Neural cell (in vitro differentiated cells): Measurements from ENCODE around the gene NT5DC2. TPM values are rescaled to one million over a fixed set of nuclear protein-coding genes. Genes with fewer than 3 reads are reported as not detected.

Experiments
- H2AFZ ChIP-seq: fragments of 200-600, 300-800 bp; sonication (generic), shearing (Covaris generic); 2 replicates; pipeline ENCODE4 v1.6.0; 2014; ENCODE audit warnings: low read depth, mild to moderate bottlenecking, antibody characterized with exemption, low read length, moderate library complexity
- H3F3A ChIP-seq: fragments of 200-600 bp; shearing (Covaris generic); 2 replicates; pipeline ENCODE4 v1.6.1; 2016; ENCODE audit warnings: mild to moderate bottlenecking, moderate library complexity, mixed read lengths, antibody characterized with exemption, low read length; ENCODE audit not compliant: insufficient read depth, poor library complexity, severe bottlenecking
- H3K27ac ChIP-seq: fragments of 200-600, 300-800 bp; sonication (generic), shearing (Covaris generic); 2 replicates; pipeline ENCODE4 v1.5.1; 2014; ENCODE audit warnings: mild to moderate bottlenecking, low read length, moderate library complexity
- H3K27me3 ChIP-seq: fragments of 300-800, 200-600 bp; sonication (generic), shearing (Covaris generic); 2 replicates; pipeline ENCODE4 v1.6.0; 2014; ENCODE audit warnings: mild to moderate bottlenecking, low read depth, low read length, moderate library complexity; ENCODE audit not compliant: insufficient read depth
- H3K36me3 ChIP-seq: fragments of 300-800, 200-600 bp; sonication (generic), shearing (Covaris generic); 2 replicates; pipeline ENCODE4 v1.5.1; 2014; ENCODE audit warnings: mild to moderate bottlenecking, antibody characterized with exemption, low read length, moderate library complexity; ENCODE audit not compliant: insufficient read depth
- H3K4me2 ChIP-seq: fragments of 300-800, 200-600 bp; sonication (generic), shearing (Covaris generic); 2 replicates; pipeline ENCODE4 v1.6.0; 2014; ENCODE audit warnings: mild to moderate bottlenecking, low read length
- H3K4me3 ChIP-seq: fragments of 300-800, 200-600 bp; sonication (generic), shearing (Covaris generic); 2 replicates; pipeline ENCODE4 v1.5.1; 2014; ENCODE audit warnings: mild to moderate bottlenecking, low read length, moderate library complexity
- H3K79me2 ChIP-seq: fragments of 200-600 bp; shearing (Covaris generic); replicated peaks from 2 replicates; pipeline ENCODE4 v1.6.0; 2014; ENCODE audit warnings: mild to moderate bottlenecking, low read length, moderate library complexity; ENCODE audit not compliant: insufficient read depth
- H3K9ac ChIP-seq: fragments of 300-800, 200-600 bp; sonication (generic), shearing (Covaris generic); 2 replicates; pipeline ENCODE4 v1.6.1; 2016; ENCODE audit warnings: mild to moderate bottlenecking, low read length, mixed read lengths
- H3K9me2 ChIP-seq: fragments of 200-600 bp; shearing (Covaris generic); 2 replicates; pipeline ENCODE4 v1.6.1; 2016; ENCODE audit warnings: mild to moderate bottlenecking, low read length, mixed read lengths; ENCODE audit not compliant: insufficient read depth
- H3K9me3 ChIP-seq: fragments of 200-600, 300-800 bp; sonication (generic), shearing (Covaris generic); 2 replicates; pipeline ENCODE4 v1.6.1; 2016; ENCODE audit warnings: mild to moderate bottlenecking, mixed run types, low read length, moderate library complexity, mixed read lengths
- H4K20me1 ChIP-seq: fragments of 200-600 bp; shearing (Covaris generic); 2 replicates; pipeline ENCODE4 v1.6.1; 2016; ENCODE audit warnings: mild to moderate bottlenecking, mixed run types; ENCODE audit not compliant: insufficient read depth
- CTCF ChIP-seq: fragments of 450-650 bp; IDR thresholded peaks from 2 replicates; pipeline ENCODE4 v1.5.1; 2014; ENCODE audit warnings: antibody characterized with exemption, mild to moderate bottlenecking, moderate library complexity; ENCODE audit not compliant: poor library complexity, severe bottlenecking
- EP300 ChIP-seq: fragments of 450-650 bp; conservative IDR thresholded peaks from 2 replicates; pipeline ENCODE4 v1.6.1; 2014; ENCODE audit warnings: antibody characterized with exemption, mild to moderate bottlenecking, moderate library complexity; ENCODE audit not compliant: poor library complexity, severe bottlenecking
- EZH2 ChIP-seq: fragments of 200-600, 300-800 bp; shearing (Covaris generic), sonication (generic); IDR thresholded peaks from 2 replicates; pipeline ENCODE4 v1.6.1; 2014; ENCODE audit warnings: antibody characterized with exemption, low read length, borderline replicate concordance, mild to moderate bottlenecking; ENCODE audit not compliant: insufficient read depth, poor library complexity, severe bottlenecking
- MXI1 ChIP-seq: fragments of 450-650 bp; conservative IDR thresholded peaks from 2 replicates; pipeline ENCODE4 v1.6.1; 2014; ENCODE audit warnings: antibody characterized with exemption, mild to moderate bottlenecking; ENCODE audit not compliant: poor library complexity, severe bottlenecking
- POLR2AphosphoS5 ChIP-seq: IDR thresholded peaks from 2 replicates; pipeline ENCODE4 v1.6.1; 2012
- RAD21 ChIP-seq: fragments of 450-650 bp; conservative IDR thresholded peaks from 2 replicates; pipeline ENCODE4 v1.6.1; 2014; ENCODE audit warnings: antibody characterized with exemption, mild to moderate bottlenecking, moderate library complexity
- REST ChIP-seq: IDR thresholded peaks from 2 replicates; pipeline ENCODE4 v1.6.1; 2012; ENCODE audit warnings: borderline replicate concordance
- SMC3 ChIP-seq: fragments of 450-650 bp; conservative IDR thresholded peaks from 2 replicates; pipeline ENCODE4 v1.6.1; 2014; ENCODE audit warnings: antibody characterized with exemption, mild to moderate bottlenecking, moderate library complexity; ENCODE audit not compliant: poor library complexity
- TAF1 ChIP-seq: IDR thresholded peaks from 2 replicates; pipeline ENCODE4 v1.6.1; 2012; ENCODE audit warnings: low read depth
- polyA plus RNA-seq: library from polyadenylated mRNA; depleted of rRNA; stranded (reverse); fragments of >200 nt; gene quantifications from 2 replicates; pipeline ENCODE4 v1.2.3, GENCODE V29; 2014

The NT5DC2 gene
- polyA plus RNA-seq, 1 donor from 2014 or later, result 35.1 TPM

GRCh38 chr3:52535411-52536111 is 1.9 kb upstream of the NT5DC2 start:
- Histone ChIP-seq H3K4me3 (peak overlapping the region; percentile 81), H3F3A (no peaks in the 10 kb centered on the region), H3K9me3 (no peaks in the 10 kb centered on the region), H3K27ac (no peak overlapping the region), H3K36me3 (no peaks in the 10 kb centered on the region), H3K79me2 (peaks cover 20% of the 10 kb centered on the region), H3K9ac (no peak overlapping the region), H3K9me2 (no peaks in the 10 kb centered on the region), H3K4me2 (no peak overlapping the region), H2AFZ (no peak overlapping the region), H4K20me1 (no peaks in the 10 kb centered on the region), H3K27me3 (peaks cover 7% of the 10 kb centered on the region)
- TF ChIP-seq RAD21 (no peak), SMC3 (no peak), POLR2AphosphoS5 (no peak)

GRCh38 chr3:52534281-52535183 is 875 bp upstream of the NT5DC2 start:
- Histone ChIP-seq H3K9me3 (no peaks in the 10 kb centered on the region), H3K9me2 (no peaks in the 10 kb centered on the region), H3K36me3 (no peaks in the 10 kb centered on the region), H4K20me1 (no peaks in the 10 kb centered on the region), H3K4me3 (peak overlapping the region; percentile 58), H3K79me2 (peaks cover 20% of the 10 kb centered on the region), H3K27me3 (peaks cover 7% of the 10 kb centered on the region), H3K9ac (peak overlapping the region; percentile 47), H2AFZ (no peak overlapping the region), H3F3A (no peaks in the 10 kb centered on the region), H3K27ac (no peak overlapping the region), H3K4me2 (no peak overlapping the region)
- TF ChIP-seq EZH2, result no peak
- TF ChIP-seq SMC3, result no peak
- no peak for TF ChIP-seq CTCF
- TF ChIP-seq TAF1, result no peak
- no peak for TF ChIP-seq MXI1
- TF ChIP-seq POLR2AphosphoS5, result no peak
- TF ChIP-seq RAD21, result no peak
- no peak for TF ChIP-seq REST
- no peak for TF ChIP-seq EP300
